ENCODE results near the gene STT3B.
"Not testable (repeated sequence)": the region's sequence is repeated elsewhere in the genome, so short reads cannot be mapped to it uniquely, and the experiment has no call there.

Gene STT3B

GRCh38 chr3:31605333-31605732 lies 72.6 kb downstream of the STT3B start:
- not testable (repeated sequence) for DNase-seq (ENCODE audit: low spot score)

GRCh38 chr3:31606453-31606852 lies 73.7 kb downstream of the STT3B start:
- DNase-seq (ENCODE audit: low spot score) = no peak

GRCh38 chr3:31610700-31611275 lies 78.1 kb downstream of the STT3B start:
- DNase-seq (ENCODE audit: low spot score) = peak; percentile 11

- DNase-seq (ENCODE audit: low spot score) = no peak
Observed at GRCh38 chr3:31613177-31613576, 80.5 kb downstream of the STT3B start.

GRCh38 chr3:31613654-31614053 lies 80.9 kb downstream of the STT3B start:
- no peak for DNase-seq (ENCODE audit: low spot score)

- DNase-seq (ENCODE audit: low spot score) = no peak
Observed at GRCh38 chr3:31614162-31614921, 81.6 kb downstream of the STT3B start.

GRCh38 chr3:31615071-31615875 lies 82.5 kb downstream of the STT3B start:
- DNase-seq (ENCODE audit: low spot score) = no peak

- no peak for DNase-seq (ENCODE audit: low spot score)
Observed at GRCh38 chr3:31616711-31617110, 84.0 kb downstream of the STT3B start.

- no peak for DNase-seq (ENCODE audit: low spot score)
Observed at GRCh38 chr3:31620656-31621055, 87.9 kb downstream of the STT3B start.

- DNase-seq (ENCODE audit: low spot score) = no peak
Observed at GRCh38 chr3:31621314-31621713, 88.6 kb downstream of the STT3B start.

- DNase-seq (ENCODE audit: low spot score) = no peak
Observed at GRCh38 chr3:31622636-31623288, 90.0 kb downstream of the STT3B start.

GRCh38 chr3:31624083-31624709 lies 91.5 kb downstream of the STT3B start:
- DNase-seq (ENCODE audit: low spot score) = no peak

GRCh38 chr3:31625358-31625757 lies 92.6 kb downstream of the STT3B start:
- DNase-seq (ENCODE audit: low spot score) = no peak

- no peak for DNase-seq (ENCODE audit: low spot score)
Observed at GRCh38 chr3:31629054-31629453, 96.3 kb downstream of the STT3B start.

GRCh38 chr3:31634476-31634875 lies 101.8 kb downstream of the STT3B start:
- peak; percentile 5 for DNase-seq (ENCODE audit: low spot score)

- DNase-seq (ENCODE audit: low spot score) = no peak
Observed at GRCh38 chr3:31635545-31635944, 102.8 kb downstream of the STT3B start.

- no peak for DNase-seq (ENCODE audit: low spot score)
Observed at GRCh38 chr3:31636049-31636448, 103.3 kb downstream of the STT3B start.

- DNase-seq (ENCODE audit: low spot score) = no peak
Observed at GRCh38 chr3:31636694-31637442, 104.1 kb downstream of the STT3B start.

- no peak for DNase-seq (ENCODE audit: low spot score)
Observed at GRCh38 chr3:31639828-31640227, 107.1 kb downstream of the STT3B start.

- no peak for DNase-seq (ENCODE audit: low spot score)
Observed at GRCh38 chr3:31645256-31645655, 112.5 kb downstream of the STT3B start.

- DNase-seq (ENCODE audit: low spot score) = no peak
Observed at GRCh38 chr3:31648286-31648968, 115.7 kb downstream of the STT3B start.
